Neural progenitor cell (in vitro differentiated cells): ENCODE results near the gene TPD52L1. TPM values are rescaled to one million over a fixed set of nuclear protein-coding genes. Genes with fewer than 3 reads are reported as not detected.
A peak's percentile ranks its signal among the peaks of the same experiment; 100 is the strongest.

Experiments
- DNase-seq: peaks from one replicate; pipeline ENCODE4 v3.0.0-alpha.2; 2016; ENCODE audit warnings: low spot score
- H2AFZ ChIP-seq: fragments of 200-600 bp; sonication (generic); replicated peaks from 2 replicates; pipeline ENCODE4 v1.6.1; 2016; ENCODE audit warnings: antibody characterized with exemption
- H3F3A ChIP-seq: fragments of 200-600 bp; sonication (generic); 2 replicates; pipeline ENCODE4 v1.6.1; 2016; ENCODE audit warnings: antibody characterized with exemption, low read depth
- H3K27ac ChIP-seq: fragments of 200-600 bp; sonication (generic); 2 replicates; pipeline ENCODE4 v1.5.1; 2016; ENCODE audit warnings: mild to moderate bottlenecking
- H3K27me3 ChIP-seq: fragments of 200-600 bp; sonication (generic); 2 replicates; pipeline ENCODE4 v1.6.1; 2016; ENCODE audit warnings: mild to moderate bottlenecking, moderate library complexity
- H3K36me3 ChIP-seq: fragments of 200-600 bp; sonication (generic); 2 replicates; pipeline ENCODE4 v1.5.1; 2016
- H3K4me1 ChIP-seq: fragments of 200-600 bp; sonication (generic); 2 replicates; pipeline ENCODE4 v1.6.1; 2016; ENCODE audit warnings: mixed run types
- H3K4me2 ChIP-seq: fragments of 200-600 bp; sonication (generic); 2 replicates; pipeline ENCODE4 v1.6.1; 2016
- H3K4me3 ChIP-seq: fragments of 200-600 bp; sonication (generic); 2 replicates; pipeline ENCODE4 v1.5.1; 2016
- H3K79me2 ChIP-seq: fragments of 200-600 bp; sonication (generic); 2 replicates; pipeline ENCODE4 v1.6.1; 2016; ENCODE audit warnings: low read depth
- H3K9ac ChIP-seq: fragments of 200-600 bp; sonication (generic); 2 replicates; pipeline ENCODE4 v1.6.1; 2016
- H3K9me3 ChIP-seq: fragments of 200-600 bp; sonication (generic); 2 replicates; pipeline ENCODE4 v1.5.1; 2016; ENCODE audit warnings: low read depth
- H4K20me1 ChIP-seq: fragments of 200-600 bp; sonication (generic); 2 replicates; pipeline ENCODE4 v1.6.1; 2016; ENCODE audit warnings: low read depth
- H3K27ac Mint-ChIP-seq: 3 replicates; pipeline ENCODE4 v1.8.0; 2021; ENCODE audit warnings: mixed read lengths
- H3K27me3 Mint-ChIP-seq: 2 replicates; pipeline ENCODE4 v1.8.0; 2022; ENCODE audit warnings: low read depth, mild to moderate bottlenecking, inconsistent platforms, moderate library complexity, mixed read lengths; ENCODE audit not compliant: insufficient read depth
- H3K36me3 Mint-ChIP-seq: 3 replicates; pipeline ENCODE4 v1.8.0; 2021; ENCODE audit warnings: mixed read lengths
- H3K4me1 Mint-ChIP-seq: 3 replicates; pipeline ENCODE4 v1.8.0; 2021; ENCODE audit warnings: mixed read lengths
- H3K4me3 Mint-ChIP-seq: 3 replicates; pipeline ENCODE4 v1.8.0; 2021; ENCODE audit warnings: mild to moderate bottlenecking, moderate library complexity, mixed read lengths
- H3K9me3 Mint-ChIP-seq: 3 replicates; pipeline ENCODE4 v1.8.0; 2020; ENCODE audit warnings: mixed read lengths
- CTCF ChIP-seq: fragments of 200-600 bp; sonication (generic); IDR thresholded peaks from 2 replicates; pipeline ENCODE4 v1.5.1; 2017; ENCODE audit warnings: antibody characterized with exemption, mild to moderate bottlenecking
- EZH2 ChIP-seq: fragments of 200-600 bp; sonication (generic); IDR thresholded peaks from 2 replicates; pipeline ENCODE4 v1.6.1; 2017; ENCODE audit warnings: antibody characterized with exemption, mild to moderate bottlenecking, moderate library complexity
- EZH2phosphoT487 ChIP-seq: fragments of 200-600 bp; sonication (generic); IDR thresholded peaks from 2 replicates; pipeline ENCODE4 v1.6.1; 2017; ENCODE audit warnings: antibody characterized with exemption
- total RNA-seq: library from RNA; depleted of rRNA; stranded (reverse); fragments of >200 nt; gene quantifications from 2 replicates; pipeline ENCODE4 v1.2.3, GENCODE V29; 2015; ENCODE audit warnings: low replicate concordance

The TPD52L1 gene
- total RNA-seq, 1 donor from 2014 or later, result 9.5 TPM

- peaks cover 41% of the 10 kb centered on the region for H3K9me3 Mint-ChIP-seq
- Histone ChIP-seq H3F3A (no peaks in the 10 kb centered on the region), H3K4me1 (no peaks in the 10 kb centered on the region), H3K36me3 (no peaks in the 10 kb centered on the region), H3K9ac (no peak overlapping the region), H3K79me2 (no peaks in the 10 kb centered on the region), H3K9me3 (peaks cover 14% of the 10 kb centered on the region), H3K4me2 (no peak overlapping the region), H3K27ac (no peak overlapping the region), H3K4me3 (no peak overlapping the region), H3K27me3 (no peaks in the 10 kb centered on the region), H2AFZ (no peak overlapping the region), H4K20me1 (no peaks in the 10 kb centered on the region)
- no peaks in the 10 kb centered on the region for H3K4me1 Mint-ChIP-seq
- no peak for TF ChIP-seq EZH2phosphoT487
- TF ChIP-seq CTCF, result no peak
- no peak for TF ChIP-seq EZH2
- H3K4me3 Mint-ChIP-seq, result no peak overlapping the region
- no peak overlapping the region for H3K27ac Mint-ChIP-seq
- no peaks in the 10 kb centered on the region for H3K27me3 Mint-ChIP-seq
- no peak for DNase-seq
- H3K36me3 Mint-ChIP-seq, result peaks cover 8% of the 10 kb centered on the region
These were observed 40.6 kb upstream of the TPD52L1 start for GRCh38 chr6:125112934-125113333.

GRCh38 chr6:125114248-125114858, 39.2 kb upstream of the TPD52L1 start:
- H3K4me1 Mint-ChIP-seq, result no peaks in the 10 kb centered on the region
- Histone ChIP-seq H3K4me1 (no peaks in the 10 kb centered on the region), H3K36me3 (no peaks in the 10 kb centered on the region), H4K20me1 (no peaks in the 10 kb centered on the region), H3K27me3 (no peaks in the 10 kb centered on the region), H2AFZ (no peak overlapping the region), H3K4me3 (no peak overlapping the region), H3K9me3 (peaks cover 14% of the 10 kb centered on the region), H3K27ac (no peak overlapping the region), H3K9ac (no peak overlapping the region), H3K79me2 (no peaks in the 10 kb centered on the region), H3K4me2 (no peak overlapping the region), H3F3A (no peaks in the 10 kb centered on the region)
- H3K9me3 Mint-ChIP-seq, result peaks cover 32% of the 10 kb centered on the region
- no peak overlapping the region for H3K27ac Mint-ChIP-seq
- peak; percentile 43 for DNase-seq
- H3K4me3 Mint-ChIP-seq, result no peak overlapping the region
- peaks cover 7% of the 10 kb centered on the region for H3K36me3 Mint-ChIP-seq
- H3K27me3 Mint-ChIP-seq, result no peaks in the 10 kb centered on the region
- TF ChIP-seq CTCF (peak; percentile 86), EZH2phosphoT487 (no peak), EZH2 (no peak)

- Histone ChIP-seq H3K79me2 (no peaks in the 10 kb centered on the region), H3K4me2 (no peak overlapping the region), H3K9me3 (peaks cover 5% of the 10 kb centered on the region), H3F3A (no peaks in the 10 kb centered on the region), H3K4me1 (peaks cover 10% of the 10 kb centered on the region), H2AFZ (no peak overlapping the region), H3K4me3 (no peak overlapping the region), H3K36me3 (no peaks in the 10 kb centered on the region), H4K20me1 (no peaks in the 10 kb centered on the region), H3K27ac (no peak overlapping the region), H3K27me3 (no peaks in the 10 kb centered on the region), H3K9ac (no peak overlapping the region)
- Mint-ChIP-seq H3K4me1 (peaks cover 3% of the 10 kb centered on the region), H3K9me3 (peaks cover 14% of the 10 kb centered on the region), H3K27me3 (no peaks in the 10 kb centered on the region), H3K27ac (no peak overlapping the region), H3K36me3 (peaks cover 6% of the 10 kb centered on the region), H3K4me3 (no peak overlapping the region)
- no peak for DNase-seq
- TF ChIP-seq EZH2, result no peak
- no peak for TF ChIP-seq CTCF
- no peak for TF ChIP-seq EZH2phosphoT487
These were observed 37.4 kb upstream of the TPD52L1 start for GRCh38 chr6:125116170-125116569.
